ENCODE results near the gene CDC14A. TPM values are rescaled to one million over a fixed set of nuclear protein-coding genes. Genes with fewer than 3 reads are reported as not detected.

Gene CDC14A
- total RNA-seq, 2 experiments from 2014 or later: 24.9 to 26.7 TPM

GRCh38 chr1:100411574-100411973, 59.3 kb downstream of the CDC14A start:
- ChIA-PET CTCF (interaction anchor here (1.1 to 4.4 kb wide), 7 partner anchors 11 to 48 kb away, joined by 3 to 32 read pairs (median 5); no protein-coding TSS in a partner anchor), POLR2A (interaction anchor here (0.7 kb wide), 1 partner anchor 11 kb away, joined by 3 read pairs; no protein-coding TSS in a partner anchor)
- H3K4me3 Mint-ChIP-seq: no peak overlapping the region
- H3K27ac Mint-ChIP-seq: no peak overlapping the region
- peaks cover 43% of the 10 kb centered on the region for H3K4me1 Mint-ChIP-seq (ENCODE audit: low read depth)
- H3K36me3 Mint-ChIP-seq (ENCODE audit: low read depth): peaks cover 63% of the 10 kb centered on the region
- peaks cover 8% of the 10 kb centered on the region for H3K9me3 Mint-ChIP-seq (ENCODE audit: insufficient read depth)
- no peak for ATAC-seq
- DNase-seq: no peak
- H3K27me3 Mint-ChIP-seq (ENCODE audit: low read depth): no peaks in the 10 kb centered on the region

- Mint-ChIP-seq H3K4me3 (no peak overlapping the region), H3K4me1 (ENCODE audit: low read depth) (peaks cover 45% of the 10 kb centered on the region), H3K27me3 (ENCODE audit: low read depth) (no peaks in the 10 kb centered on the region), H3K27ac (peak overlapping the region; percentile 54), H3K36me3 (ENCODE audit: low read depth) (peaks cover 67% of the 10 kb centered on the region), H3K9me3 (ENCODE audit: insufficient read depth) (peaks cover 8% of the 10 kb centered on the region)
- ATAC-seq: no peak
- ChIA-PET POLR2A (interaction anchor here (0.6 kb wide), 1 partner anchor 154 kb away, joined by 3 read pairs; no protein-coding TSS in a partner anchor), CTCF (interaction anchor here (1.0 to 4.4 kb wide), 10 partner anchors 8 to 46 kb away, joined by 3 to 32 read pairs (median 4); no protein-coding TSS in a partner anchor)
- no peak for DNase-seq
Measured at GRCh38 chr1:100413035-100413434, 60.7 kb downstream of the CDC14A start.

GRCh38 chr1:100414693-100415497, 62.6 kb downstream of the CDC14A start:
- ChIA-PET POLR2A (interaction anchor here (1.4 to 1.6 kb wide), 2 partner anchors 18 to 62 kb away, joined by 5 to 7 read pairs; no protein-coding TSS in a partner anchor), CTCF (interaction anchor here (0.6 to 4.4 kb wide), 11 partner anchors 9 to 378 kb away, joined by 3 to 32 read pairs (median 4); no protein-coding TSS in a partner anchor)
- Mint-ChIP-seq H3K9me3 (ENCODE audit: insufficient read depth) (no peaks in the 10 kb centered on the region), H3K27me3 (ENCODE audit: low read depth) (no peaks in the 10 kb centered on the region), H3K36me3 (ENCODE audit: low read depth) (peaks cover 59% of the 10 kb centered on the region), H3K4me1 (ENCODE audit: low read depth) (peaks cover 45% of the 10 kb centered on the region), H3K4me3 (no peak overlapping the region), H3K27ac (peak overlapping the region; percentile 60)
- ATAC-seq (peak; percentile 56), DNase-seq (no peak)

GRCh38 chr1:100415498-100415778, 63.1 kb downstream of the CDC14A start:
- no peak for ATAC-seq
- Mint-ChIP-seq H3K4me1 (ENCODE audit: low read depth) (peaks cover 45% of the 10 kb centered on the region), H3K9me3 (ENCODE audit: insufficient read depth) (no peaks in the 10 kb centered on the region), H3K36me3 (ENCODE audit: low read depth) (peaks cover 59% of the 10 kb centered on the region), H3K4me3 (no peak overlapping the region), H3K27ac (no peak overlapping the region), H3K27me3 (ENCODE audit: low read depth) (no peaks in the 10 kb centered on the region)
- no peak for DNase-seq
- ChIA-PET CTCF (interaction anchor here (0.6 to 4.4 kb wide), 8 partner anchors 8 to 57 kb away, joined by 3 to 32 read pairs (median 4); no protein-coding TSS in a partner anchor), POLR2A (interaction anchor here (1.4 to 1.6 kb wide), 2 partner anchors 18 to 62 kb away, joined by 5 to 7 read pairs; no protein-coding TSS in a partner anchor)

GRCh38 chr1:100419072-100419471, 66.8 kb downstream of the CDC14A start:
- Mint-ChIP-seq H3K27ac (no peak overlapping the region), H3K27me3 (ENCODE audit: low read depth) (no peaks in the 10 kb centered on the region), H3K4me3 (no peak overlapping the region), H3K9me3 (ENCODE audit: insufficient read depth) (no peaks in the 10 kb centered on the region), H3K36me3 (ENCODE audit: low read depth) (peaks cover 46% of the 10 kb centered on the region), H3K4me1 (ENCODE audit: low read depth) (peaks cover 39% of the 10 kb centered on the region)
- CTCF ChIA-PET: no interaction called here
- ATAC-seq (no peak), DNase-seq (no peak)
- POLR2A ChIA-PET: no interaction called here

- CTCF ChIA-PET: interaction anchor here (0.6 to 3.3 kb wide), 5 partner anchors 9 to 989 kb away, joined by 3 to 32 read pairs (median 3); no protein-coding TSS in a partner anchor
- H3K4me3 Mint-ChIP-seq: no peak overlapping the region
- no peaks in the 10 kb centered on the region for H3K9me3 Mint-ChIP-seq (ENCODE audit: insufficient read depth)
- POLR2A ChIA-PET: interaction anchor here (1.3 to 3.0 kb wide), 2 partner anchors 69 to 156 kb away, joined by 3 to 11 read pairs; partner anchors contain the start of genes CDC14A and RTCA
- H3K36me3 Mint-ChIP-seq (ENCODE audit: low read depth): peaks cover 41% of the 10 kb centered on the region
- no peak overlapping the region for H3K27ac Mint-ChIP-seq
- no peaks in the 10 kb centered on the region for H3K27me3 Mint-ChIP-seq (ENCODE audit: low read depth)
- ATAC-seq (no peak), DNase-seq (no peak)
- H3K4me1 Mint-ChIP-seq (ENCODE audit: low read depth): peaks cover 30% of the 10 kb centered on the region
Measured at GRCh38 chr1:100422065-100422464, 69.8 kb downstream of the CDC14A start.

GRCh38 chr1:100423832-100424337, 71.6 kb downstream of the CDC14A start:
- no peak overlapping the region for H3K27ac Mint-ChIP-seq
- H3K4me1 Mint-ChIP-seq (ENCODE audit: low read depth): peaks cover 36% of the 10 kb centered on the region
- ATAC-seq (peak; percentile 36), DNase-seq (no peak)
- no peaks in the 10 kb centered on the region for H3K9me3 Mint-ChIP-seq (ENCODE audit: insufficient read depth)
- peaks cover 36% of the 10 kb centered on the region for H3K36me3 Mint-ChIP-seq (ENCODE audit: low read depth)
- POLR2A ChIA-PET: interaction anchor here (1.2 to 3.0 kb wide), 2 partner anchors 27 to 71 kb away, joined by 3 to 11 read pairs; partner anchors contain the start of gene CDC14A
- H3K4me3 Mint-ChIP-seq: no peak overlapping the region
- CTCF ChIA-PET: interaction anchor here (0.7 to 3.3 kb wide), 18 partner anchors 9 to 71 kb away, joined by 3 to 32 read pairs (median 8); partner anchors contain the start of gene CDC14A
- no peaks in the 10 kb centered on the region for H3K27me3 Mint-ChIP-seq (ENCODE audit: low read depth)

- DNase-seq (no peak), ATAC-seq (no peak)
- Mint-ChIP-seq H3K27ac (no peak overlapping the region), H3K27me3 (ENCODE audit: low read depth) (no peaks in the 10 kb centered on the region), H3K4me1 (ENCODE audit: low read depth) (peaks cover 37% of the 10 kb centered on the region), H3K4me3 (no peak overlapping the region), H3K36me3 (ENCODE audit: low read depth) (peaks cover 51% of the 10 kb centered on the region), H3K9me3 (ENCODE audit: insufficient read depth) (no peaks in the 10 kb centered on the region)
- CTCF ChIA-PET: interaction anchor here (1.2 kb wide), 1 partner anchor 26 kb away, joined by 3 read pairs; no protein-coding TSS in a partner anchor
- POLR2A ChIA-PET: no interaction called here
Measured at GRCh38 chr1:100428160-100428559, 75.9 kb downstream of the CDC14A start.

- Mint-ChIP-seq H3K4me1 (ENCODE audit: low read depth) (peaks cover 41% of the 10 kb centered on the region), H3K36me3 (ENCODE audit: low read depth) (peaks cover 53% of the 10 kb centered on the region), H3K27ac (no peak overlapping the region), H3K9me3 (ENCODE audit: insufficient read depth) (no peaks in the 10 kb centered on the region), H3K4me3 (no peak overlapping the region), H3K27me3 (ENCODE audit: low read depth) (no peaks in the 10 kb centered on the region)
- no peak for DNase-seq
- POLR2A ChIA-PET: interaction anchor here (0.6 to 1.1 kb wide), 2 partner anchors 9 to 392 kb away, joined by 3 read pairs; no protein-coding TSS in a partner anchor
- ATAC-seq: no peak
- CTCF ChIA-PET: interaction anchor here (0.6 to 1.2 kb wide), 4 partner anchors 10 to 72 kb away, joined by 3 to 4 read pairs (median 3); no protein-coding TSS in a partner anchor
Measured at GRCh38 chr1:100430325-100430756, 78.0 kb downstream of the CDC14A start.

GRCh38 chr1:100431954-100432353, 79.6 kb downstream of the CDC14A start:
- H3K27me3 Mint-ChIP-seq (ENCODE audit: low read depth): no peaks in the 10 kb centered on the region
- peaks cover 61% of the 10 kb centered on the region for H3K36me3 Mint-ChIP-seq (ENCODE audit: low read depth)
- no peak overlapping the region for H3K27ac Mint-ChIP-seq
- ChIA-PET CTCF (interaction anchor here (0.7 to 2.4 kb wide), 4 partner anchors 10 to 31 kb away, joined by 3 to 6 read pairs (median 3); no protein-coding TSS in a partner anchor), POLR2A (interaction anchor here (1.0 kb wide), 1 partner anchor 13 kb away, joined by 4 read pairs; no protein-coding TSS in a partner anchor)
- ATAC-seq: no peak
- peaks cover 45% of the 10 kb centered on the region for H3K4me1 Mint-ChIP-seq (ENCODE audit: low read depth)
- H3K9me3 Mint-ChIP-seq (ENCODE audit: insufficient read depth): no peaks in the 10 kb centered on the region
- H3K4me3 Mint-ChIP-seq: no peak overlapping the region
- no peak for DNase-seq

GRCh38 chr1:100433563-100433962, 81.3 kb downstream of the CDC14A start:
- ATAC-seq: no peak
- CTCF ChIA-PET: interaction anchor here (0.8 to 2.4 kb wide), 10 partner anchors 9 to 56 kb away, joined by 3 to 13 read pairs (median 4); no protein-coding TSS in a partner anchor
- H3K36me3 Mint-ChIP-seq (ENCODE audit: low read depth): peaks cover 59% of the 10 kb centered on the region

More at GRCh38 chr1:100433563-100433962, 81.3 kb downstream of the CDC14A start:
- Mint-ChIP-seq H3K27ac (no peak overlapping the region), H3K9me3 (ENCODE audit: insufficient read depth) (no peaks in the 10 kb centered on the region), H3K27me3 (ENCODE audit: low read depth) (no peaks in the 10 kb centered on the region), H3K4me1 (ENCODE audit: low read depth) (peaks cover 44% of the 10 kb centered on the region), H3K4me3 (no peak overlapping the region)
- no peak for DNase-seq
- POLR2A ChIA-PET: interaction anchor here (0.8 to 1.1 kb wide), 2 partner anchors 42 to 463 kb away, joined by 3 read pairs; no protein-coding TSS in a partner anchor
